CD14-positive monocyte (primary cell): ENCODE measurements around the gene HIVEP3. TPM values are rescaled to one million over a fixed set of nuclear protein-coding genes. Genes with fewer than 3 reads are reported as not detected.

Experiments used
- DNase-seq, 3 donors: peaks; one replicate each; pipeline ENCODE4 v3.0.0-alpha.2; 2011 to 2022
- H2AFZ ChIP-seq: 2 replicates; pipeline ENCODE4 v1.6.0; 2012; ENCODE audit warnings: mild to moderate bottlenecking, low read depth, low read length, inconsistent platforms; ENCODE audit not compliant: insufficient read depth, poor library complexity, severe bottlenecking
- H3K27ac ChIP-seq, 2 donors: 1 replicate in 1 of 2; 2 replicates in 1 of 2; pipeline ENCODE4 v1.5.1; 2012 to 2013; ENCODE audit warnings: low read length in 2 of 2, control low read depth in 1 of 2, inconsistent platforms in 1 of 2, low read depth in 1 of 2, mild to moderate bottlenecking in 1 of 2
- H3K27me3 ChIP-seq, 2 donors: one replicate each; pipeline versions ENCODE4 v1.6.0 to v1.6.1; 2011 to 2013; ENCODE audit warnings: low read length in 2 of 2; ENCODE audit not compliant: control insufficient read depth in 2 of 2, insufficient read depth in 2 of 2
- H3K36me3 ChIP-seq, 2 donors: replicated peaks in 1 of 2; 1 replicate in 1 of 2; 2 replicates in 1 of 2; pipeline versions ENCODE4 v1.5.1 to v1.6.1; 2012 to 2013; ENCODE audit warnings: low read length in 2 of 2, control low read depth in 1 of 2, inconsistent platforms in 1 of 2, mild to moderate bottlenecking in 1 of 2; ENCODE audit not compliant: insufficient read depth in 2 of 2, control insufficient read depth in 1 of 2
- H3K4me1 ChIP-seq, 2 donors: 1 replicate in 1 of 2; 2 replicates in 1 of 2; pipeline versions ENCODE4 v1.5.1 to v1.6.1; 2012 to 2013; ENCODE audit warnings: low read length in 2 of 2, control low read depth in 1 of 2, inconsistent platforms in 1 of 2, mild to moderate bottlenecking in 1 of 2, moderate library complexity in 1 of 2; ENCODE audit not compliant: insufficient read depth in 2 of 2, control insufficient read depth in 1 of 2
- H3K4me2 ChIP-seq: replicated peaks from 2 replicates; pipeline ENCODE3; 2012; ENCODE audit warnings: low read length, moderate library complexity, mild to moderate bottlenecking; ENCODE audit not compliant: poor library complexity, severe bottlenecking; ENCODE audit errors: extremely low read depth
- H3K4me3 ChIP-seq, 3 experiments: fragments of 200-600 bp in 1 of 3; sonication (generic) in 1 of 3; replicated peaks in 1 of 3; 1 replicate in 2 of 3; 2 replicates in 1 of 3; pipeline ENCODE4 v1.5.1; 2011 to 2013; ENCODE audit warnings: low read length in 3 of 3, mild to moderate bottlenecking in 3 of 3, control low read depth in 2 of 3, low read depth in 2 of 3, inconsistent platforms in 1 of 3, moderate library complexity in 1 of 3
- H3K79me2 ChIP-seq: 2 replicates; pipeline ENCODE4 v1.6.0; 2012; ENCODE audit warnings: mild to moderate bottlenecking, control low read depth, inconsistent platforms, low read length, moderate library complexity; ENCODE audit not compliant: insufficient read depth
- H3K9ac ChIP-seq: 2 replicates; pipeline ENCODE4 v1.6.0; 2017; ENCODE audit warnings: low read length, mild to moderate bottlenecking; ENCODE audit not compliant: insufficient read depth, poor library complexity, severe bottlenecking
- H3K9me3 ChIP-seq, 2 donors: replicated peaks in 1 of 2; 1 replicate in 1 of 2; 2 replicates in 1 of 2; pipeline versions ENCODE4 v1.5.1 to v1.6.1; 2012 to 2013; ENCODE audit warnings: low read length in 2 of 2, control low read depth in 1 of 2; ENCODE audit not compliant: control insufficient read depth in 1 of 2, insufficient read depth in 1 of 2
- H4K20me1 ChIP-seq: 2 replicates; pipeline ENCODE4 v1.6.0; 2012; ENCODE audit warnings: mild to moderate bottlenecking, low read length, control low read depth, moderate library complexity; ENCODE audit not compliant: insufficient read depth
- H3K27ac Mint-ChIP-seq, 7 donors: one replicate each; pipeline ENCODE4 v1.8.0; 2020; ENCODE audit warnings: mild to moderate bottlenecking in 7 of 7, mixed read lengths in 7 of 7, moderate library complexity in 6 of 7, inconsistent platforms in 2 of 7
- H3K27me3 Mint-ChIP-seq, 3 donors: one replicate each; pipeline ENCODE4 v1.8.0; 2021 to 2022; ENCODE audit warnings: low read depth in 3 of 3, mild to moderate bottlenecking in 3 of 3, mixed read lengths in 3 of 3, moderate library complexity in 3 of 3, inconsistent platforms in 1 of 3
- H3K36me3 Mint-ChIP-seq, 2 donors: one replicate each; pipeline ENCODE4 v1.8.0; 2020; ENCODE audit warnings: mixed read lengths in 2 of 2, inconsistent platforms in 1 of 2, mild to moderate bottlenecking in 1 of 2
- H3K4me1 Mint-ChIP-seq: one replicate; pipeline ENCODE4 v1.8.0; 2020; ENCODE audit warnings: mild to moderate bottlenecking, mixed read lengths
- H3K4me3 Mint-ChIP-seq, 2 donors: one replicate each; pipeline ENCODE4 v1.8.0; 2020; ENCODE audit warnings: mild to moderate bottlenecking in 2 of 2, mixed read lengths in 2 of 2, moderate library complexity in 1 of 2
- H3K9me3 Mint-ChIP-seq, 7 donors: one replicate each; pipeline ENCODE4 v1.8.0; 2020 to 2022; ENCODE audit warnings: mixed read lengths in 7 of 7, mild to moderate bottlenecking in 6 of 7, moderate library complexity in 6 of 7, inconsistent platforms in 2 of 7
- CTCF ChIP-seq: fragments of 200-600 bp; IDR thresholded peaks from one replicate; pipeline ENCODE4 v1.8.0; 2022; ENCODE audit warnings: antibody characterized with exemption, mild to moderate bottlenecking
- WGBS: methylation state at CpG from one replicate; pipeline ENCODE4 v1.1.5; 2013; ENCODE audit warnings: missing lambda C conversion rate; ENCODE audit not compliant: insufficient coverage; 5-methylcytosine and 5-hydroxymethylcytosine counted together
- intact Hi-C, 2 donors: fragments of 100-400 bp; cut with micrococcal nuclease; formaldehyde crosslinking; loops; one replicate each; pipeline versions ENCODE4 v1.15.0 to v1.15.1; 2023
- polyA plus RNA-seq, 3 donors: library from polyadenylated mRNA; depleted of rRNA in 1 of 3; unstranded in 2 of 3; stranded (reverse) in 1 of 3; fragments of 300-500 nt in 2 of 3; fragments of >200 nt in 1 of 3; fragmentation: Illumina TruSeq in 2 of 3; gene quantifications; 1 replicate in 2 of 3; 2 replicates in 1 of 3; pipeline ENCODE4 v1.2.3, GENCODE V29; 2012 to 2021

HIVEP3 gene
- polyA plus RNA-seq, 3 donors = 1.2 to 3.7 (median 1.8) TPM

GRCh38 chr1:41515778-41516167 is 402.9 kb downstream of the HIVEP3 start:
- H3K4me3 ChIP-seq = no peak overlapping the region
- no peaks in the 10 kb centered on the region for H3K9me3 ChIP-seq
- H3K9me3 Mint-ChIP-seq = peaks cover 0 to 2% (median 0%) of the 10 kb centered on the region in 7 donors
- H3K27me3 Mint-ChIP-seq = peaks cover 3 to 5% (median 4%) of the 10 kb centered on the region in 3 donors
- H2AFZ ChIP-seq = no peak overlapping the region
- WGBS = 13% methylated on average over 6 of the region's 6 CpGs
- peaks cover 55 to 60% of the 10 kb centered on the region in 2 donors for H3K36me3 Mint-ChIP-seq
- no peaks in the 10 kb centered on the region for H3K27me3 ChIP-seq
- intact Hi-C loops = no loop called here
- no peak overlapping the region for H3K27ac Mint-ChIP-seq
- H3K36me3 ChIP-seq = peaks cover 29 to 70% of the 10 kb centered on the region in 2 donors
- no peak for TF ChIP-seq CTCF
- peaks cover 8 to 14% of the 10 kb centered on the region in 2 donors for H3K4me1 ChIP-seq
- H3K27ac ChIP-seq = no peak overlapping the region
- H3K4me2 ChIP-seq = peak overlapping the region; percentile 86
- peaks cover 10% of the 10 kb centered on the region for H3K4me1 Mint-ChIP-seq
- H3K4me3 Mint-ChIP-seq = no peak overlapping the region
- no peak for DNase-seq
- no peaks in the 10 kb centered on the region for H3K79me2 ChIP-seq
- H3K9ac ChIP-seq = no peak overlapping the region
- peaks cover 17% of the 10 kb centered on the region for H4K20me1 ChIP-seq

GRCh38 chr1:41515131-41515678 is 403.5 kb downstream of the HIVEP3 start:
- no peak overlapping the region for H3K4me2 ChIP-seq
- no peak overlapping the region for H3K9ac ChIP-seq
- no peaks in the 10 kb centered on the region for H3K9me3 ChIP-seq
- intact Hi-C loops = no loop called here
- Mint-ChIP-seq H3K9me3 (peaks cover 0 to 2% (median 0%) of the 10 kb centered on the region in 7 donors), H3K27me3 (peaks cover 3 to 5% (median 4%) of the 10 kb centered on the region in 3 donors), H3K4me3 (no peak overlapping the region), H3K27ac (no peak overlapping the region), H3K4me1 (peaks cover 11% of the 10 kb centered on the region), H3K36me3 (peaks cover 53 to 60% of the 10 kb centered on the region in 2 donors)
- DNase-seq = no peak
- TF ChIP-seq CTCF = no peak
- H3K27ac ChIP-seq = no peak overlapping the region
- H2AFZ ChIP-seq = no peak overlapping the region
- H3K79me2 ChIP-seq = no peaks in the 10 kb centered on the region
- H3K4me3 ChIP-seq = no peak overlapping the region
- H3K36me3 ChIP-seq = peaks cover 29 to 70% of the 10 kb centered on the region in 2 donors
- no peaks in the 10 kb centered on the region for H3K27me3 ChIP-seq
- peaks cover 15% of the 10 kb centered on the region for H4K20me1 ChIP-seq
- peaks cover 8 to 14% of the 10 kb centered on the region in 2 donors for H3K4me1 ChIP-seq
- 97% methylated on average over 5 of the region's 5 CpGs for WGBS
